Measurements from ENCODE around the gene GABRD.

DNA sequence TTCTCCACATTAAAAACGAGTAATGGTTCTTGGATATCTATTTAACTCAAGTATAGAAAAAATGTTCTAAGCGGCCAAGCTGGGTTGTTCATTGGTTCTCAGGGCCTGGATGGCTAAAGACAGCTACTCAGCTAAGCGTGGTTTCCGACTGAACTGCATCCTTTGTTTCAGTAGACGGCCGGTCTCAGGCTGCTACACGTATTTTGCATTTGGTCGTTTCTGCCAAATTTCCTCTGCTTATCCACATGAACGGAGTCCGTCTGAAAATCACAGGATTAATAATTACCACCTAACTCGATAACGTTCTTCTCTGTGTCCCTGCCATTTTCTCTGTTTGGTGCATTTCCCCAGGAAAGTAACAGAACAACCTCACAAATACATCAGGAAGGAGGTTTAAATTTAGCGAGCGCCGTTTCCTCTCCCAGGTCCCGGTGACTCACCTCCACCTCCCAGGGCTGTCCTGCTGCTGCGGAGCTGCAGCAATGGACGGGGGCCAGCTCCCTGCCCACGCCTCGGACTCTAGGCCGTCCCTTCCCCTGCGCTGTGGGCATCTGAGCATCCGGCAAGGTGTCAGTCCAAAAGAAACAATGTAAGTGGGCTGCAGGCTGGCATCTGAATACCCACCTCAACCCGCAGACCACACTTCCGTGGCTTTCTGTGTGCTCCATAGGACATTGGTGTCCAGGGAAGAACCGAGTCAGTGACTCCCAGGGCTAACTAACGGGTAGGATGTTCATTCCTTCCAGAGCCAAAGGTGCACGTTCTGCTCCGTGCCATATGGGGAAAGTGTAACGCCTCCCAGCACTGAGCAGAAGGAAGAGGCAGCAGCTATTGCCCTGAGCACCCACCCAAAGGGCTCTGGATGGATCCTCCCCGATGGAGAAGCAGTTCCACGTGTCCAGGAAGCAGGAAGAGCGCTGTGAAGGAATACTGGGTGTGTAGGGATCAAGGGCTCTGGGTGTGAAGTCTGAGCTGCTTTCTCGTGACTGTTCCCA lies 4.1 kb upstream of the GABRD start:
- TF ChIP-seq SPI1 (IDR thresholded peaks at IDR 0.05; ENCODE audit: low read depth, low read length): no peak
- TF ChIP-seq POLR2AphosphoS5 (IDR thresholded peaks at IDR 0.05; ENCODE audit: low read depth, low read length): no peak
- no peak for TF ChIP-seq PAX5 (IDR thresholded peaks at IDR 0.05; ENCODE audit: insufficient read depth, low read length, severe bottlenecking)
- TF ChIP-seq POLR2A (IDR thresholded peaks at IDR 0.05; ENCODE audit: low read depth, low read length): no peak

Data from GM12891 (cell line).